Caco-2 (cell line): ENCODE data around the gene IL17RA. TPM values are rescaled to one million over a fixed set of nuclear protein-coding genes. Genes with fewer than 3 reads are reported as not detected.

Experiments used
- BruUV-seq: library from RNA; stranded (reverse); fragments of 400-500 nt; replicated peaks from 2 replicates; lab custom pipeline; 2021; lab: Mats Ljungman, UMichigan
- CTCF ChIA-PET: fragments of 300-600 bp; sonication (Branson Sonifier 250); formaldehyde crosslinking; loops from one replicate; lab custom pipeline; 2022; ENCODE audit warnings: antibody characterized with exemption; lab: Charles Lee
- POLR2A ChIA-PET: fragments of 300-600 bp; sonication (Branson Sonifier 250); formaldehyde crosslinking; loops from one replicate; lab custom pipeline; 2022; ENCODE audit warnings: antibody characterized with exemption; lab: Charles Lee
- DNase-seq, 2 experiments: peaks; one replicate each; pipeline versions ENCODE4 v3.0.0 to v3.0.0-alpha.2; 2020 to 2022
- H3K27me3 ChIP-seq: replicated peaks from 2 replicates; pipeline ENCODE4 v1.6.0; 2011; ENCODE audit warnings: low read length; ENCODE audit not compliant: control insufficient read depth, insufficient read depth
- H3K36me3 ChIP-seq: 2 replicates; pipeline ENCODE4 v1.5.1; 2011; ENCODE audit warnings: low read length; ENCODE audit not compliant: control insufficient read depth, insufficient read depth
- H3K4me1 ChIP-seq: fragments of 250-450 bp; sonication (Bioruptor Pico); 2 replicates; pipeline ENCODE4 v1.5.1; 2020; ENCODE audit warnings: mild to moderate bottlenecking
- H3K4me3 ChIP-seq: 2 replicates; pipeline ENCODE4 v1.5.1; 2011; ENCODE audit warnings: low read depth, mild to moderate bottlenecking, control low read depth, low read length
- H3K9me3 ChIP-seq: fragments of 250-450 bp; sonication (Bioruptor Pico); 2 replicates; pipeline ENCODE4 v1.5.1; 2020; ENCODE audit warnings: mild to moderate bottlenecking, moderate library complexity
- H3K27ac Mint-ChIP-seq: one replicate; pipeline ENCODE4 v1.8.0; 2022; ENCODE audit warnings: mixed read lengths; ENCODE audit not compliant: unreplicated experiment
- H3K27me3 Mint-ChIP-seq: one replicate; pipeline ENCODE4 v1.8.0; 2022; ENCODE audit warnings: mixed read lengths; ENCODE audit not compliant: insufficient read depth, unreplicated experiment
- H3K36me3 Mint-ChIP-seq: one replicate; pipeline ENCODE4 v1.8.0; 2022; ENCODE audit warnings: mild to moderate bottlenecking, mixed read lengths; ENCODE audit not compliant: insufficient read depth, unreplicated experiment
- H3K4me1 Mint-ChIP-seq: one replicate; pipeline ENCODE4 v1.8.0; 2022; ENCODE audit warnings: low read depth, mixed read lengths; ENCODE audit not compliant: unreplicated experiment
- H3K4me3 Mint-ChIP-seq: one replicate; pipeline ENCODE4 v1.8.0; 2022; ENCODE audit warnings: mild to moderate bottlenecking, moderate library complexity, mixed read lengths; ENCODE audit not compliant: unreplicated experiment
- H3K9me3 Mint-ChIP-seq: one replicate; pipeline ENCODE4 v1.8.0; 2022; ENCODE audit warnings: mixed read lengths; ENCODE audit not compliant: unreplicated experiment
- intact Hi-C: fragments of 100-400 bp; cut with micrococcal nuclease; formaldehyde crosslinking; loops from one replicate; pipeline ENCODE4 v1.10.0; 2022; ENCODE audit not compliant: unreplicated experiment
- total RNA-seq: library from RNA; stranded (reverse); gene quantifications from 2 replicates; pipeline ENCODE4 v1.2.3, GENCODE V29; 2022
- TF ChIP-seq, protein P1 (sequence below), 2 experiments: fragments of 200-600 bp in 1 of 2; IDR thresholded peaks; 1 replicate in 1 of 2; 2 replicates in 1 of 2; pipeline versions ENCODE4 v1.5.1 to v1.8.0; 2011 to 2022; ENCODE audit warnings: antibody characterized with exemption in 1 of 2, control low read depth in 1 of 2, inconsistent platforms in 1 of 2, low read depth in 1 of 2, low read length in 1 of 2, mild to moderate bottlenecking in 1 of 2, moderate library complexity in 1 of 2; ENCODE audit not compliant: insufficient read depth in 1 of 2, severe bottlenecking in 1 of 2, unreplicated experiment in 1 of 2

The IL17RA gene
- total RNA-seq, 1 experiment from 2014 or later: 14.5 TPM

DNA sequence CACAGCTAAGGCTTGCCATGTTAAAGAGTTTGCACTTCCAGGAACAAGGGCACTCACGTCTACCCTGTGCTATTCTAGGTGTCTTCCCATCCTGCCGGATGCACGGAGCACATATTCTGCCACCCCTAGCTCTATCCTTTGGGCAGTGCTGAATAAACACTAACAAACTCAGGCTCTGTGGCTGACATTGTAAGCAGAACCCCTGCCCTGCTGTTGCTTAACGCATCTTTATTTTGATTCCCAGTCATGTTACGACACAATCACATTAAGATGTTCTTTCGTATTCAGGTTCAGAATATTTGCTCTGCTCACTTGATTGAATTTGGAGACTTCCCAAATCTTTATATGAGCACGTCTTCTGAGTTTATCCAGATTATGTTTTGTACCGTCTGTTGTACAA is 77.9 kb downstream of the IL17RA start:
- no peaks in the 10 kb centered on the region for H3K4me1 Mint-ChIP-seq
- no peaks in the 10 kb centered on the region for H3K9me3 Mint-ChIP-seq
- intact Hi-C loops: no loop called here
- no TSS peak for BruUV-seq
- H3K27me3 Mint-ChIP-seq: peaks cover 2% of the 10 kb centered on the region
- no peaks in the 10 kb centered on the region for H3K9me3 ChIP-seq
- DNase-seq: no peak
- no peak overlapping the region for H3K27ac Mint-ChIP-seq
- H3K36me3 ChIP-seq: no peaks in the 10 kb centered on the region
- no peak overlapping the region for H3K4me3 Mint-ChIP-seq
- ChIA-PET CTCF (interaction anchor here (2.5 kb wide), 1 partner anchor 9 kb away, joined by 14 read pairs; no protein-coding TSS in a partner anchor), POLR2A (no interaction called here)
- H3K27me3 ChIP-seq: no peaks in the 10 kb centered on the region
- TF ChIP-seq, protein P1, sequence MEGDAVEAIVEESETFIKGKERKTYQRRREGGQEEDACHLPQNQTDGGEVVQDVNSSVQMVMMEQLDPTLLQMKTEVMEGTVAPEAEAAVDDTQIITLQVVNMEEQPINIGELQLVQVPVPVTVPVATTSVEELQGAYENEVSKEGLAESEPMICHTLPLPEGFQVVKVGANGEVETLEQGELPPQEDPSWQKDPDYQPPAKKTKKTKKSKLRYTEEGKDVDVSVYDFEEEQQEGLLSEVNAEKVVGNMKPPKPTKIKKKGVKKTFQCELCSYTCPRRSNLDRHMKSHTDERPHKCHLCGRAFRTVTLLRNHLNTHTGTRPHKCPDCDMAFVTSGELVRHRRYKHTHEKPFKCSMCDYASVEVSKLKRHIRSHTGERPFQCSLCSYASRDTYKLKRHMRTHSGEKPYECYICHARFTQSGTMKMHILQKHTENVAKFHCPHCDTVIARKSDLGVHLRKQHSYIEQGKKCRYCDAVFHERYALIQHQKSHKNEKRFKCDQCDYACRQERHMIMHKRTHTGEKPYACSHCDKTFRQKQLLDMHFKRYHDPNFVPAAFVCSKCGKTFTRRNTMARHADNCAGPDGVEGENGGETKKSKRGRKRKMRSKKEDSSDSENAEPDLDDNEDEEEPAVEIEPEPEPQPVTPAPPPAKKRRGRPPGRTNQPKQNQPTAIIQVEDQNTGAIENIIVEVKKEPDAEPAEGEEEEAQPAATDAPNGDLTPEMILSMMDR (IDR thresholded peaks at IDR 0.05; ENCODE audit: insufficient read depth in 1 of 2, low read depth in 1 of 2, low read length in 1 of 2, severe bottlenecking in 1 of 2, unreplicated experiment in 1 of 2): no peak
- 0 out of 2 replicates have a peak, but pooled peaks cover 2% of the 10 kb centered on the region for H3K4me1 ChIP-seq
- no peak overlapping the region for H3K4me3 ChIP-seq
- H3K36me3 Mint-ChIP-seq: peaks cover 22% of the 10 kb centered on the region

DNA sequence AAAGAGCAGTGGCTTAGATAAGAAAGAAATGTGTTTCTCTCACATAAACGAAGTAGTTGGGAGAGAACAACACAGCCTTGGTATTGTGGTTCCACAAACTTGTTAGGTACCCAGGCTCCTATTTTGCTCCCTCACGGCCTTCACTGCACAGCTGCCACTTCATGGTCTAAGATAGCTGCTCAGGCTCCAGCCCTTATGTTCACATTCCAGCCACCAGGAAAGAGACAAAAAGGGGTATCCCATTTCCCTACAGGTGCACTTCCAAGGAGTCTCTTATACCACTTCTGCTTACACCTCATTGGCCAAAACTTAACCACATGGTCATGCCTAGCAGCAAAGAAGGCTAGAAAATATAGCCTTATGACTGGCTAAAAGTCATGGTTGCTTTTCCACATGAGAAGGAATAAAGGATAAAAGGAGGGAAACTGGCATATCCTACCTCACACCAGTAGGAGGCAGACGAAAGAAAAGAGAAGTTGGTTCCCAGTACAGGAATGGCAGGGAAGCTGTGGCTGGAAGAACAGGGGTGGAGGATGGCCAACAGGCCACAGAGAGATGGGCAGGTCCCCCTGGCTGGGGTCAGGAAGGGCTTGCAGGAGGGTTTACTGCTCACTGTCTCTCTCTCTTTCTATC is 79.7 kb downstream of the IL17RA start:
- peaks cover 5% of the 10 kb centered on the region for H3K36me3 Mint-ChIP-seq
- POLR2A ChIA-PET: no interaction called here

More for the DNA sequence above, 79.7 kb downstream of the IL17RA start:
- Mint-ChIP-seq H3K9me3 (no peaks in the 10 kb centered on the region), H3K27ac (no peak overlapping the region), H3K27me3 (peaks cover 3% of the 10 kb centered on the region), H3K4me1 (no peaks in the 10 kb centered on the region), H3K4me3 (no peak overlapping the region)
- peak in 1 of 2 experiments; percentile 15 for DNase-seq
- intact Hi-C loops: no loop called here
- CTCF ChIA-PET: interaction anchor here (1.0 kb wide), 1 partner anchor 337 kb away, joined by 5 read pairs; no protein-coding TSS in a partner anchor
- TF ChIP-seq, protein P1 (IDR thresholded peaks at IDR 0.05; ENCODE audit: insufficient read depth in 1 of 2, low read depth in 1 of 2, low read length in 1 of 2, severe bottlenecking in 1 of 2, unreplicated experiment in 1 of 2): no peak
- Histone ChIP-seq H3K36me3 (no peaks in the 10 kb centered on the region), H3K4me1 (no peaks in the 10 kb centered on the region), H3K27me3 (no peaks in the 10 kb centered on the region), H3K9me3 (no peaks in the 10 kb centered on the region), H3K4me3 (no peak overlapping the region)
- BruUV-seq: no TSS peak

Other genes starting within 250 kb of the IL17RA start
- gene GAB4, start 76.8 kb upstream of the IL17RA start, total RNA-seq: not detected in 2 replicates
- gene TMEM121B, start 36.4 kb downstream of the IL17RA start, total RNA-seq: 0.49 and 0.82 TPM in 2 replicates
- gene HDHD5, start 74.3 kb downstream of the IL17RA start, total RNA-seq: 57.0 and 63.7 TPM in 2 replicates
- gene ADA2, start 134.4 kb downstream of the IL17RA start, total RNA-seq: not detected in 2 replicates